ENCODE data around the gene ACO2. TPM values are rescaled to one million over a fixed set of nuclear protein-coding genes. Genes with fewer than 3 reads are reported as not detected.

Gene ACO2
- total RNA-seq, 1 donor from 2014 or later, result 78.6 TPM

DNA sequence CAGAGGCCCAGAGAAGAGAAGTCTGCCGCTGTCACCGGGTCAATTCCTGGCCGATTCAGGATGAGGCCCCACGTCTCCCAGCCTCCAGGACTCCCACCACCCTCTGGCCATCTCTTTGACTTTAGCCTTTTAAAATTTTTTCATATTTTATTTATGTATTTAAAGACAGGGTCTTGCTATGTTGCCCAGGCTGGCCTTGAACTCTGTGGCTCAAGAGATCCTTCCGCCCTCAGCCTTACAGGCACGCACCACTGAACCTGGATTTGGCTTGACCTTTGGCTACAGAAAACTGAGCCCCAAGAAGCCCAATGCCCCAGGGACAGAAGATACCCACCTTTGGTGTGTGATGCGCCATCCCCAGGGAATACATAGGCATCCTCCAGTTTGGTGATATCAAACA, 71.4 kb downstream of the ACO2 start:
- intact Hi-C loops (cut with DNase I), result loop anchor here (5.0 kb wide), 1 partner anchor 47 kb away; the partner anchor contains the start of gene PMM1
- peaks cover 0 to 9% of the 10 kb centered on the region in 2 donors for H3K36me3 ChIP-seq
- no peak for DNase-seq (ENCODE audit: extremely low spot score in 2 of 2)
- peaks cover 34% of the 10 kb centered on the region for H3K4me1 ChIP-seq
- H3K27ac ChIP-seq, result no peak overlapping the region
- no peaks in the 10 kb centered on the region for H3K27me3 ChIP-seq
- H3K9me3 ChIP-seq, result no peaks in the 10 kb centered on the region
- TF ChIP-seq POLR2AphosphoS5 (IDR thresholded peaks at IDR 0.05; ENCODE audit: insufficient read depth in 1 of 2, low read depth in 1 of 2) (no peak), POLR2A (IDR thresholded peaks at IDR 0.05) (no peak)
- TF ChIP-seq, protein P1, sequence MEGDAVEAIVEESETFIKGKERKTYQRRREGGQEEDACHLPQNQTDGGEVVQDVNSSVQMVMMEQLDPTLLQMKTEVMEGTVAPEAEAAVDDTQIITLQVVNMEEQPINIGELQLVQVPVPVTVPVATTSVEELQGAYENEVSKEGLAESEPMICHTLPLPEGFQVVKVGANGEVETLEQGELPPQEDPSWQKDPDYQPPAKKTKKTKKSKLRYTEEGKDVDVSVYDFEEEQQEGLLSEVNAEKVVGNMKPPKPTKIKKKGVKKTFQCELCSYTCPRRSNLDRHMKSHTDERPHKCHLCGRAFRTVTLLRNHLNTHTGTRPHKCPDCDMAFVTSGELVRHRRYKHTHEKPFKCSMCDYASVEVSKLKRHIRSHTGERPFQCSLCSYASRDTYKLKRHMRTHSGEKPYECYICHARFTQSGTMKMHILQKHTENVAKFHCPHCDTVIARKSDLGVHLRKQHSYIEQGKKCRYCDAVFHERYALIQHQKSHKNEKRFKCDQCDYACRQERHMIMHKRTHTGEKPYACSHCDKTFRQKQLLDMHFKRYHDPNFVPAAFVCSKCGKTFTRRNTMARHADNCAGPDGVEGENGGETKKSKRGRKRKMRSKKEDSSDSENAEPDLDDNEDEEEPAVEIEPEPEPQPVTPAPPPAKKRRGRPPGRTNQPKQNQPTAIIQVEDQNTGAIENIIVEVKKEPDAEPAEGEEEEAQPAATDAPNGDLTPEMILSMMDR (IDR thresholded peaks at IDR 0.05), result no peak
- no peak overlapping the region for H3K4me3 ChIP-seq

DNA sequence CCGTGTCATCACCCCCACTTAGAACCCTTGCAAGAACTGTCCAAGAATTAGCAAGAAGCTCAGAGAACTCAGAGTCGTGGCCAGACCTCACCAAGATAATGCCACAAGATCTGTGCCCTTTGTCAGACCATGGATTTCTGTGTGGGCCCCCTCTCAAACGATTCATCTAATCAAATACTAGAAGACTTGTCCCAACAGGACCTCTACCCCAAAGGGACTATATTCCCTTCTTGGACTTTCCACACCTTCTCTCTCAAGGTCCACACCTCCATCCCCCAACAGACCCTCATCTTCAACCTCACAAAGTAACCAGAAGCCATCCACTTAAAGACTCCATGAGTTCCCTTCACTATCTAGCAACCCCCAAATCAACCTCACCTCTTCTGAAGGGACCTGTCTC, 72.6 kb downstream of the ACO2 start:
- no peak overlapping the region for H3K27ac ChIP-seq
- intact Hi-C loops (cut with DNase I), result loop anchor here (5.0 kb wide), 1 partner anchor 46 kb away; the partner anchor contains the start of gene PMM1
- peaks cover 34% of the 10 kb centered on the region for H3K4me1 ChIP-seq
- H3K36me3 ChIP-seq, result peaks cover 0 to 9% of the 10 kb centered on the region in 2 donors
- no peaks in the 10 kb centered on the region for H3K27me3 ChIP-seq
- TF ChIP-seq POLR2AphosphoS5 (IDR thresholded peaks at IDR 0.05; ENCODE audit: insufficient read depth in 1 of 2, low read depth in 1 of 2), result no peak
- no peak for TF ChIP-seq POLR2A (IDR thresholded peaks at IDR 0.05)
- TF ChIP-seq, protein P1 (IDR thresholded peaks at IDR 0.05), result no peak
- no peaks in the 10 kb centered on the region for H3K9me3 ChIP-seq
- no peak for DNase-seq (ENCODE audit: extremely low spot score in 2 of 2)
- H3K4me3 ChIP-seq, result no peak overlapping the region

DNA sequence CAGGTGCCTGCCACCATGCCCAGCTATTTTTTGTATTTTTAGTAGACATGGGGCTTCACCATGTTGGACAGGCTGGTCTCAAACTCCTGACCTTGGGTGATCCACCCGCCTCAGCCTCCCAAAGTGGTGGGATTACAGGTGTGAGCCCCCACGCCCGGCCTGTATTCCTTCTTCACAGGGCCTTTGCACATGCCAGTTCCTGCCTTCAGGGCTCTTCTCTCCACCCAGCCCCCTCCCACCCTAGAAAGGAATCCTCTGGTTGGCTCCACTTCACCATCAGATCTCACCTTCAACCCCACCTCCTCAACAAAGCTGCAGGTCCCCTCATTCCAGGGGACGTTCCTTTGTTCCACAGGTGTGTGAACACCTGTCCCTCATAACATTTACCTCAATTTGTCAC, 73.3 kb downstream of the ACO2 start:
- TF ChIP-seq POLR2A (IDR thresholded peaks at IDR 0.05) (no peak), POLR2AphosphoS5 (IDR thresholded peaks at IDR 0.05; ENCODE audit: insufficient read depth in 1 of 2, low read depth in 1 of 2) (no peak)
- TF ChIP-seq, protein P1 (IDR thresholded peaks at IDR 0.05), result no peak
- no peak for DNase-seq (ENCODE audit: extremely low spot score in 2 of 2)
- Histone ChIP-seq H3K36me3 (peaks cover 0 to 9% of the 10 kb centered on the region in 2 donors), H3K4me3 (no peak overlapping the region), H3K27ac (no peak overlapping the region), H3K9me3 (no peaks in the 10 kb centered on the region), H3K4me1 (peaks cover 34% of the 10 kb centered on the region), H3K27me3 (no peaks in the 10 kb centered on the region)
- intact Hi-C loops (cut with DNase I), result loop anchor here (5.0 kb wide), 1 partner anchor 45 kb away; the partner anchor contains the start of gene PMM1

DNA sequence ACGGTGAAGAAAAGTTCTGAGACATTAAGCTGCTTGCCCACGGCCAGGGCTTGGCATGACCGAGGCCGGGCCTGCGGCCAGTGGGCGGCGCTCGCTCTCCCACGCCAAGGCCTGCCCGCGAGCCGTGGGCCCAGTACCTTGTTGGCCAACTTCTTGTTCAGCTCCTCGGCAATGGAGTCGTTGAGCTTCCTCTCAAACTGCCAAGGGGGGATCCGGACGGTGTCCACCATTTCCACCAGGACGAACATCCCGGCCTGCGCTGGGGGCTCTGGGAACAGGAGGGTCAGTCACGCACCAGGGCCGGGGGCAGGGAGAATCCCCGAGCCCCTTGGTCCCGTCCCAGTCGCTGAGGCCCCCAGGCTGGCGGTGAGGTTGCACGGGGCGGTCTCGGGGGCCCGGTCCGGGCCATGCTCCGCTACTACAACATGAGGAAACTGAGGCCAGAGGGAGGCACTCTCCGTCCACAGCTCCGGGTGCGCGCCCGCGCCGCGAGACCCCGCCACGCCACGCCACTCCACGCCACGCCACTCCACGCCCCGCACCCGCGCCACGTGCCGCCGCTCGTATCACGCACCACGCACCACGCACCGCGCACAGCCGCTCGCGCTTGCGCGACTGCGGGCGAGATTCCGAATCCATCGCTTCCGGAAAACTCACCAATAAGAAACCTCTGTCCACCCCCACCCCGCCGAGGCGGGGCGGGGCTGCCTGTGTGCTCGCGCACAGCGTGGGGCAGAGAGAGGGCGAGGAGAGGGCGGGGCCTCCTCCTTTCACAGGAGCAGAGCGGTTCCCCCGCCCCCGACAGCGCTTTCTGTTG, 75.1 kb downstream of the ACO2 start, which contains the start of gene POLR3H:
POLR3H (minus strand) TSS at position 617 of the 817 bp plus-strand sequence; CDS start at position 248, 369 bp downstream.
- intact Hi-C loops (cut with DNase I), result loop anchor here (5.0 kb wide), 1 partner anchor 43 kb away; the partner anchor contains the start of gene PMM1
- peak within 1 kb of the TSS; percentile 74 for H3K27ac ChIP-seq
- no peaks in the 10 kb centered on the region for H3K27me3 ChIP-seq
- TF ChIP-seq, protein P1 (IDR thresholded peaks at IDR 0.05), result peak; percentile 9 to 50 (median 31)
- peak in 1 of 2 donors; percentile 32 for TF ChIP-seq POLR2A (IDR thresholded peaks at IDR 0.05)
- TF ChIP-seq POLR2AphosphoS5 (IDR thresholded peaks at IDR 0.05; ENCODE audit: insufficient read depth in 1 of 2, low read depth in 1 of 2), result peak; percentile 74 to 93
- H3K4me3 ChIP-seq, result peak within 1 kb of the TSS; percentile 67 to 69
- peak in 1 of 2 donors; percentile 96 for DNase-seq (ENCODE audit: extremely low spot score in 2 of 2)
- peaks cover 34% of the 10 kb centered on the region for H3K4me1 ChIP-seq
- H3K9me3 ChIP-seq, result no peaks in the 10 kb centered on the region
- H3K36me3 ChIP-seq, result peaks cover 0 to 5% of the 10 kb centered on the region in 2 donors
